ENCODE measurements around the gene HS2ST1. TPM values are rescaled to one million over a fixed set of nuclear protein-coding genes. Genes with fewer than 3 reads are reported as not detected.

HS2ST1 gene
- total RNA-seq, 4 donors from 2014 or later = 11.7 to 25.3 (median 16.9) TPM

DNA sequence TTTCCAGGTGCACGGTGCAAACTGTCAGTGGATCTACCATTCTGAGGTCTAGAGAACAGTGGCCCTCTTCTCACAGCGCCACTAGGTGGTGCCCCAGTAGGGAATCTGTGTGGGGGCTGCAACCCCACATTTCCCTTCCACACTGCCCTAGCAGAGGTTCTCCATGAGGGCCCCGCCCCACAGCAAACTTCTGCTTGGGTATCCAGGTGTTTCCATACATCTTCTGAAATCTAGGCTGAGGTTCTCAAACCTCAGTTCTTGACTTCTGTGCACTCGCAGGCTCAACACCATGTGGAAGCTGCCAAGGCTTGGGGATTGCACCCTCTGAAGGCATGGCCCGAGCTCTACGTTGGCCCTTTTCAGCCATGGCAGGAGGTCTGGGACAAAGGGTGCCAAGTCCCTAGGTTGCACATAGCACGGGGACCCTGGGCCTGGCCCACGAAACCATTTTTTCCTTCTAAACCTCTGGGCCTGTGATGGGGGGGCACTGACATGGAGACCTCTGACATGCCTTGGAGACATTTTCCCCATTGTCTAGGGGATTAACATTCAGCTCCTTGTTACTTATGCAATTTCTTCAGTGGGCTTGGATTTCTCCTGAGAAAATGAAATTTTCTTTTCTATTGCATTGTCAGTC lies 10.0 kb downstream of the HS2ST1 start:
- ATAC-seq (ENCODE audit: low FRiP score) = no peak
- TF ChIP-seq, protein P1, sequence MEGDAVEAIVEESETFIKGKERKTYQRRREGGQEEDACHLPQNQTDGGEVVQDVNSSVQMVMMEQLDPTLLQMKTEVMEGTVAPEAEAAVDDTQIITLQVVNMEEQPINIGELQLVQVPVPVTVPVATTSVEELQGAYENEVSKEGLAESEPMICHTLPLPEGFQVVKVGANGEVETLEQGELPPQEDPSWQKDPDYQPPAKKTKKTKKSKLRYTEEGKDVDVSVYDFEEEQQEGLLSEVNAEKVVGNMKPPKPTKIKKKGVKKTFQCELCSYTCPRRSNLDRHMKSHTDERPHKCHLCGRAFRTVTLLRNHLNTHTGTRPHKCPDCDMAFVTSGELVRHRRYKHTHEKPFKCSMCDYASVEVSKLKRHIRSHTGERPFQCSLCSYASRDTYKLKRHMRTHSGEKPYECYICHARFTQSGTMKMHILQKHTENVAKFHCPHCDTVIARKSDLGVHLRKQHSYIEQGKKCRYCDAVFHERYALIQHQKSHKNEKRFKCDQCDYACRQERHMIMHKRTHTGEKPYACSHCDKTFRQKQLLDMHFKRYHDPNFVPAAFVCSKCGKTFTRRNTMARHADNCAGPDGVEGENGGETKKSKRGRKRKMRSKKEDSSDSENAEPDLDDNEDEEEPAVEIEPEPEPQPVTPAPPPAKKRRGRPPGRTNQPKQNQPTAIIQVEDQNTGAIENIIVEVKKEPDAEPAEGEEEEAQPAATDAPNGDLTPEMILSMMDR (IDR thresholded peaks at IDR 0.05) = no peak
- DNase-seq (ENCODE audit: low spot score) = no peak

GRCh38 chr1:86925742-86926141 lies 11.3 kb downstream of the HS2ST1 start:
- TF ChIP-seq, protein P1 (IDR thresholded peaks at IDR 0.05) = no peak
- no peak for DNase-seq (ENCODE audit: low spot score)
- ATAC-seq (ENCODE audit: low FRiP score) = no peak

- DNase-seq (ENCODE audit: low spot score) (no peak), ATAC-seq (ENCODE audit: low FRiP score) (no peak)
- TF ChIP-seq, protein P1 (IDR thresholded peaks at IDR 0.05) = no peak
Observed at GRCh38 chr1:86926883-86927282, 12.4 kb downstream of the HS2ST1 start.

DNA sequence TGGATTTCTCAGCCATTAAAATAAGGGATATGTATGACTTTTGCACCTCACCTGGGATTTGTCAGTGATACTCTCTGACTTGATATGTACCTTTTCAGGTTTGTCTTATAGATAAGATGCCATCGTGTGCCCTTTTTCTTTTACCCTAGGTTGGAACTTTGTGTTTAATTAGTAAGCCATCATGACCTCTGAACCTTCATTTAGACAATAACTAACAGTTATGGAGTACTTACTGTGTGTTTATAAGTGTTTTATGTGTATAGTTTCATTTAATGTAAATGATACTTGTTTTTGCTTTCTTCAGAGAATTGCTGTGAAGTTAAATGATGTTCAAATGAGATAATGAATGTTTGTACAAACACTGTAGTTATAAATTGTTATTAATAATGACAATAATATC lies 14.4 kb downstream of the HS2ST1 start:
- TF ChIP-seq, protein P1 (IDR thresholded peaks at IDR 0.05) = no peak
- no peak for DNase-seq (ENCODE audit: low spot score)

DNA sequence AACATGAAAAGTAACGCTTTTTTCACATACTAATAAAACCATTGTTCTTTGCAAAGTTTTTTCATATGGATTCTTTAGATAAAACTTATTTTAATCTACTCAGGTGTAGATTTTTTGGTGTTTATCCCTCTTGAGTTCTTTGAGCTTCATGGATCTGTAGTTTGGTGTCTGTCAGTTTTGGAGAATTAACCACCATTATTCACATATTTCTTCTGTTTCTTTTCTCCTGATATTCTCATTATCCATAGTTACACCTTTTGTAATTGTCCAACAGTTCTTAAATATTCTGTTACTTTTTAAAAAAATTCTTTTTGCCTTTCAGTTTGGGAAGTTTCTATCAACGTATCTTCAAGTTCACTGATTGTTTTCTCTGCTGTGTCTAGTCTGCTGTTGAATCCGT lies 18.6 kb downstream of the HS2ST1 start:
- DNase-seq (ENCODE audit: low spot score) = no peak
- ATAC-seq (ENCODE audit: low FRiP score) = no peak
- TF ChIP-seq, protein P1 (IDR thresholded peaks at IDR 0.05) = no peak

More for the DNA sequence above, 14.4 kb downstream of the HS2ST1 start:
- no peak for ATAC-seq (ENCODE audit: low FRiP score)

- DNase-seq (ENCODE audit: low spot score) (no peak), ATAC-seq (ENCODE audit: low FRiP score) (no peak)
- TF ChIP-seq, protein P1 (IDR thresholded peaks at IDR 0.05) = no peak
Observed at GRCh38 chr1:86933562-86934377, 19.3 kb downstream of the HS2ST1 start.
